WTC11 (cell line): ENCODE results near the gene ASIC2. TPM values are rescaled to one million over a fixed set of nuclear protein-coding genes. Genes with fewer than 3 reads are reported as not detected.

Experiments
- ATAC-seq: fragments of 200-7000 bp; cut with Tn5 transposase; 2 replicates; pipeline ENCODE4 v1.10.0; 2021; ENCODE audit warnings: mild to moderate bottlenecking, moderate library complexity
- CTCF ChIA-PET: fragments of 300-600 bp; sonication (Branson Sonifier 250); formaldehyde crosslinking; loops from one replicate; lab custom pipeline; 2021; ENCODE audit warnings: antibody characterized with exemption; lab: Charles Lee
- POLR2A ChIA-PET: fragments of 350-600 bp; sonication (Branson Sonifier 250); formaldehyde crosslinking; loops from one replicate; lab custom pipeline; 2021; ENCODE audit warnings: antibody characterized with exemption; lab: Charles Lee
- DNase-seq: peaks from one replicate; pipeline ENCODE4 v3.0.0; 2021; ENCODE audit warnings: low spot score
- H3K27ac Mint-ChIP-seq: 2 replicates; pipeline ENCODE4 v1.8.0; 2021; ENCODE audit warnings: mixed read lengths
- H3K27me3 Mint-ChIP-seq: 2 replicates; pipeline ENCODE4 v1.8.0; 2021; ENCODE audit warnings: low read depth, mild to moderate bottlenecking, moderate library complexity, mixed read lengths
- H3K36me3 Mint-ChIP-seq: 2 replicates; pipeline ENCODE4 v1.8.0; 2021; ENCODE audit warnings: mixed read lengths
- H3K4me1 Mint-ChIP-seq: 2 replicates; pipeline ENCODE4 v1.8.0; 2022; ENCODE audit warnings: mixed read lengths
- H3K4me3 Mint-ChIP-seq: 2 replicates; pipeline ENCODE4 v1.8.0; 2021; ENCODE audit warnings: mild to moderate bottlenecking, moderate library complexity, mixed read lengths
- H3K9me3 Mint-ChIP-seq: 2 replicates; pipeline ENCODE4 v1.8.0; 2021; ENCODE audit warnings: mixed read lengths
- ATF3 ChIP-seq: sonication (generic); formaldehyde crosslinking; conservative IDR thresholded peaks from 2 replicates; pipeline ENCODE4 v1.8.1; 2022; ENCODE audit warnings: mild to moderate bottlenecking, missing genetic modification reagents
- CREB1 ChIP-seq: sonication (generic); formaldehyde crosslinking; IDR thresholded peaks from 2 replicates; pipeline ENCODE4 v1.8.0; 2023; ENCODE audit warnings: mild to moderate bottlenecking, missing genetic modification reagents
- CREM ChIP-seq: sonication (generic); formaldehyde crosslinking; IDR thresholded peaks from 2 replicates; pipeline ENCODE4 v1.8.1; 2022; ENCODE audit warnings: mild to moderate bottlenecking, missing genetic modification reagents, moderate library complexity
- ELF4 ChIP-seq: sonication (generic); formaldehyde crosslinking; IDR thresholded peaks from 2 replicates; pipeline ENCODE4 v1.8.1; 2022; ENCODE audit warnings: low read depth, mild to moderate bottlenecking, moderate library complexity, missing genetic modification reagents
- ERG ChIP-seq: fragments of 250-450 bp; sonication (Bioruptor Pico); IDR thresholded peaks from 2 replicates; pipeline ENCODE4 v1.8.0; 2021; ENCODE audit warnings: mild to moderate bottlenecking
- FOXJ3 ChIP-seq: sonication (generic); formaldehyde crosslinking; IDR thresholded peaks from 2 replicates; pipeline ENCODE4 v1.9.0; 2021; ENCODE audit warnings: missing genetic modification reagents, mild to moderate bottlenecking, borderline replicate concordance
- FOXP1 ChIP-seq: sonication (generic); formaldehyde crosslinking; IDR thresholded peaks from 2 replicates; pipeline ENCODE4 v1.8.0; 2022; ENCODE audit warnings: missing genetic modification reagents, mild to moderate bottlenecking, moderate library complexity, borderline replicate concordance
- JUN ChIP-seq: sonication (generic); formaldehyde crosslinking; IDR thresholded peaks from 2 replicates; pipeline ENCODE4 v1.8.0; 2023; ENCODE audit warnings: mild to moderate bottlenecking, missing genetic modification reagents
- MAX ChIP-seq: sonication (generic); formaldehyde crosslinking; IDR thresholded peaks from 2 replicates; pipeline ENCODE4 v1.8.0; 2022; ENCODE audit warnings: mild to moderate bottlenecking, missing genetic modification reagents
- MLX ChIP-seq: sonication (generic); formaldehyde crosslinking; IDR thresholded peaks from 2 replicates; pipeline ENCODE4 v1.8.1; 2023; ENCODE audit warnings: mild to moderate bottlenecking, missing genetic modification reagents, moderate library complexity
- MXD4 ChIP-seq: fragments of 250-450 bp; sonication (Bioruptor Pico); IDR thresholded peaks from 2 replicates; pipeline ENCODE4 v1.8.0; 2021; ENCODE audit warnings: mild to moderate bottlenecking, moderate library complexity, borderline replicate concordance
- NFYB ChIP-seq: sonication (generic); formaldehyde crosslinking; conservative IDR thresholded peaks from 2 replicates; pipeline ENCODE4 v1.8.0; 2022; ENCODE audit warnings: low read depth, missing genetic modification reagents
- OVOL2 ChIP-seq: fragments of 250-450 bp; sonication (Bioruptor Pico); IDR thresholded peaks from 2 replicates; pipeline ENCODE4 v1.9.0; 2021; ENCODE audit warnings: mild to moderate bottlenecking, borderline replicate concordance
- SP1 ChIP-seq: sonication (generic); formaldehyde crosslinking; conservative IDR thresholded peaks from 2 replicates; pipeline ENCODE4 v1.8.1; 2022; ENCODE audit warnings: missing genetic modification reagents
- ZBTB21 ChIP-seq: sonication (generic); formaldehyde crosslinking; IDR thresholded peaks from 2 replicates; pipeline ENCODE4 v1.8.1; 2023; ENCODE audit warnings: mild to moderate bottlenecking, missing genetic modification reagents, borderline replicate concordance
- ZNF138 ChIP-seq: sonication (generic); formaldehyde crosslinking; conservative IDR thresholded peaks from 2 replicates; pipeline ENCODE4 v1.8.1; 2022; ENCODE audit warnings: mild to moderate bottlenecking, moderate library complexity, missing genetic modification reagents
- ZNF281 ChIP-seq: sonication (generic); formaldehyde crosslinking; IDR thresholded peaks from 2 replicates; pipeline ENCODE4 v1.8.0; 2023; ENCODE audit warnings: mild to moderate bottlenecking, missing genetic modification reagents
- ZNF425 ChIP-seq: fragments of 250-450 bp; sonication (Bioruptor Pico); conservative IDR thresholded peaks from 2 replicates; pipeline ENCODE4 v1.9.0; 2021; ENCODE audit warnings: mild to moderate bottlenecking
- total RNA-seq: library from RNA; stranded (reverse); gene quantifications from 3 replicates; pipeline ENCODE4 v1.2.3, GENCODE V29; 2021

The ASIC2 gene
- total RNA-seq, 1 experiment from 2014 or later = 2.7 TPM

GRCh38 chr17:33299115-33299514 lies 6.0 kb upstream of the ASIC2 start (continued):
- TF ChIP-seq MLX (CRISPR knock-in tag) = no peak
- no peak for TF ChIP-seq ZBTB21 (CRISPR knock-in tag)
- TF ChIP-seq FOXP1 (CRISPR knock-in tag) = no peak
- no peak for TF ChIP-seq JUN (CRISPR knock-in tag)
- TF ChIP-seq SP1 (CRISPR knock-in tag) = no peak
- TF ChIP-seq ZNF281 (CRISPR knock-in tag) = no peak
- no peak for TF ChIP-seq OVOL2 (CRISPR knock-in tag)
- no peak for TF ChIP-seq ELF4
- TF ChIP-seq MXD4 (CRISPR knock-in tag) = no peak
- TF ChIP-seq ZNF138 (CRISPR knock-in tag) = no peak
- TF ChIP-seq NFYB (CRISPR knock-in tag) = no peak
- TF ChIP-seq ZNF425 = no peak

GRCh38 chr17:33297643-33298042 lies 4.5 kb upstream of the ASIC2 start:
- TF ChIP-seq MAX (CRISPR knock-in tag) = no peak
- TF ChIP-seq FOXJ3 (CRISPR knock-in tag) = no peak
- no peak for TF ChIP-seq ATF3 (CRISPR knock-in tag)
- no peak for TF ChIP-seq CREM (CRISPR knock-in tag)
- no peak for TF ChIP-seq CREB1 (CRISPR knock-in tag)
- no peak for TF ChIP-seq ERG (CRISPR knock-in tag)
- no peak for TF ChIP-seq JUN (CRISPR knock-in tag)
- TF ChIP-seq, all 79 proteins: peak for 0
- no peak for DNase-seq
- Mint-ChIP-seq H3K4me1 (peaks cover 12% of the 10 kb centered on the region), H3K27ac (no peak overlapping the region), H3K36me3 (no peaks in the 10 kb centered on the region), H3K9me3 (peaks cover 16% of the 10 kb centered on the region), H3K27me3 (peaks cover 66% of the 10 kb centered on the region), H3K4me3 (no peak overlapping the region)
- ChIA-PET CTCF (no interaction called here), POLR2A (no interaction called here)
- no peak for ATAC-seq
